Spleen (tissue), 11 donors: ENCODE results near the gene PLCG2. TPM values are rescaled to one million over a fixed set of nuclear protein-coding genes. Genes with fewer than 3 reads are reported as not detected.

ENCODE experiments used
- DNase-seq: peaks from one replicate; pipeline ENCODE4 v3.0.0-alpha.2; 2020
- H3K27ac ChIP-seq, 8 donors: fragments of 200-600 bp; sonication (generic) in 7 of 8; 1 replicate in 4 of 8; 2 replicates in 4 of 8; pipeline versions ENCODE4 v1.5.0 to v1.8.0; 2016 to 2021; ENCODE audit warnings: inconsistent platforms in 4 of 8, mild to moderate bottlenecking in 4 of 8, moderate library complexity in 1 of 8
- H3K27me3 ChIP-seq, 7 donors: fragments of 200-600 bp; sonication (generic) in 6 of 7; replicated peaks in 1 of 7; 1 replicate in 4 of 7; 2 replicates in 3 of 7; pipeline versions ENCODE4 v1.5.0 to v1.8.0; 2016 to 2021; ENCODE audit warnings: inconsistent platforms in 3 of 7, mild to moderate bottlenecking in 1 of 7
- H3K36me3 ChIP-seq, 6 donors: fragments of 200-600 bp; sonication (generic) in 5 of 6; 1 replicate in 4 of 6; 2 replicates in 2 of 6; pipeline versions ENCODE4 v1.5.0 to v1.8.0; 2016 to 2021; ENCODE audit warnings: inconsistent platforms in 2 of 6
- H3K4me1 ChIP-seq, 6 donors: fragments of 200-600 bp; sonication (generic) in 5 of 6; 1 replicate in 3 of 6; 2 replicates in 3 of 6; pipeline versions ENCODE4 v1.5.0 to v1.8.0; 2016 to 2021; ENCODE audit warnings: inconsistent platforms in 3 of 6
- H3K4me3 ChIP-seq, 8 donors: fragments of 200-600 bp; sonication (generic) in 7 of 8; 1 replicate in 4 of 8; 2 replicates in 4 of 8; pipeline versions ENCODE4 v1.5.0 to v1.8.0; 2016 to 2021; ENCODE audit warnings: inconsistent platforms in 4 of 8, mild to moderate bottlenecking in 4 of 8, moderate library complexity in 2 of 8
- H3K9me3 ChIP-seq, 8 donors: fragments of 200-600 bp; sonication (generic) in 7 of 8; 1 replicate in 4 of 8; 2 replicates in 4 of 8; pipeline versions ENCODE4 v1.5.0 to v1.8.0; 2016 to 2021; ENCODE audit warnings: inconsistent platforms in 4 of 8
- POLR2A ChIP-seq, 3 donors: fragments of 450-650 bp; IDR thresholded peaks; one replicate each; pipeline ENCODE4 v1.5.1; 2017; ENCODE audit warnings: antibody characterized with exemption in 3 of 3, mild to moderate bottlenecking in 1 of 3
- POLR2AphosphoS5 ChIP-seq, 3 donors: sonication (generic); formaldehyde crosslinking; IDR thresholded peaks; one replicate each; pipeline ENCODE4 v1.5.1; 2017; ENCODE audit warnings: antibody characterized with exemption in 3 of 3
- WGBS, 5 donors: extraction: QIAGEN DNeasy Blood & Tissue Kit in 3 of 5; methylation state at CpG; one replicate each; pipeline versions ENCODE4 v1.1.5 to v1.1.7; 2013 to 2018; 5-methylcytosine and 5-hydroxymethylcytosine counted together
- intact Hi-C: fragments of 100-400 bp; cut with DNase I; formaldehyde crosslinking; loops from one replicate; pipeline ENCODE4 v1.15.0; 2023; ENCODE audit warnings: low total_unique reads
- polyA plus RNA-seq, 3 donors: library from polyadenylated mRNA; stranded (reverse); fragments of 200-250 nt; gene quantifications; one replicate each; pipeline ENCODE4 v1.2.1, GENCODE V29; 2013
- total RNA-seq, 7 donors: library from RNA; depleted of rRNA in 3 of 7; stranded (reverse); fragments of >200 nt in 3 of 7; fragmentation: NEBNext Ultra II Directional in 4 of 7; extraction: Animal tissue kit (Norgen Biotek cat#: 25700) in 4 of 7; gene quantifications; one replicate each; pipeline versions ENCODE4 v1.1.0 to v1.2.1, GENCODE V29; 2016 to 2021
- TF ChIP-seq, protein P1 (sequence below), 11 experiments: fragments of 200-600 bp in 7 of 11; fragments of 450-650 bp in 4 of 11; sonication (generic) in 4 of 11; IDR thresholded peaks in 8 of 11; conservative IDR thresholded peaks in 3 of 11; 1 replicate in 7 of 11; 2 replicates in 4 of 11; pipeline versions ENCODE4 v1.4.0 to v1.8.0; 2016 to 2021; ENCODE audit warnings: antibody characterized with exemption in 11 of 11, inconsistent platforms in 4 of 11, mild to moderate bottlenecking in 1 of 11
- donor health status: healthy with polysubstance abuse.
- donor health status: DM: no; HTN: no; CAD: no; lungs with moderate emphysema.
- donor health status: DM: no; HTN: no; CAD: no.
- donor health status: Bipolar disorder and iron deficiency.
- donor health status: healthy.
- donor health status: DM: no; HTN: no; CAD: no.
- donor health status: DM: yes; HTN: yes; CAD: no.

PLCG2 gene
- total and polyA plus RNA-seq, 10 donors: 57.1 to 277 (median 145) TPM

GRCh38 chr16:81850197-81850944 lies 71.3 kb downstream of the PLCG2 start:
- Histone ChIP-seq H3K4me3 (no peak overlapping the region), H3K4me1 (peaks cover 0 to 89% (median 6%) of the 10 kb centered on the region in 6 donors), H3K27ac (peak overlapping the region in 1 of 8 donors; percentile 7), H3K9me3 (no peaks in the 10 kb centered on the region), H3K36me3 (peaks cover 0 to 35% (median 8%) of the 10 kb centered on the region in 6 donors), H3K27me3 (no peaks in the 10 kb centered on the region)
- TF ChIP-seq POLR2AphosphoS5 (IDR thresholded peaks at IDR 0.05) (no peak), POLR2A (IDR thresholded peaks at IDR 0.05) (no peak)
- TF ChIP-seq, protein P1, sequence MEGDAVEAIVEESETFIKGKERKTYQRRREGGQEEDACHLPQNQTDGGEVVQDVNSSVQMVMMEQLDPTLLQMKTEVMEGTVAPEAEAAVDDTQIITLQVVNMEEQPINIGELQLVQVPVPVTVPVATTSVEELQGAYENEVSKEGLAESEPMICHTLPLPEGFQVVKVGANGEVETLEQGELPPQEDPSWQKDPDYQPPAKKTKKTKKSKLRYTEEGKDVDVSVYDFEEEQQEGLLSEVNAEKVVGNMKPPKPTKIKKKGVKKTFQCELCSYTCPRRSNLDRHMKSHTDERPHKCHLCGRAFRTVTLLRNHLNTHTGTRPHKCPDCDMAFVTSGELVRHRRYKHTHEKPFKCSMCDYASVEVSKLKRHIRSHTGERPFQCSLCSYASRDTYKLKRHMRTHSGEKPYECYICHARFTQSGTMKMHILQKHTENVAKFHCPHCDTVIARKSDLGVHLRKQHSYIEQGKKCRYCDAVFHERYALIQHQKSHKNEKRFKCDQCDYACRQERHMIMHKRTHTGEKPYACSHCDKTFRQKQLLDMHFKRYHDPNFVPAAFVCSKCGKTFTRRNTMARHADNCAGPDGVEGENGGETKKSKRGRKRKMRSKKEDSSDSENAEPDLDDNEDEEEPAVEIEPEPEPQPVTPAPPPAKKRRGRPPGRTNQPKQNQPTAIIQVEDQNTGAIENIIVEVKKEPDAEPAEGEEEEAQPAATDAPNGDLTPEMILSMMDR (IDR thresholded peaks at IDR 0.05 in 8 of 11, conservative IDR thresholded peaks at IDR 0.05 in 3 of 11): no peak
- DNase-seq: no peak
- intact Hi-C loops: no loop called here
- WGBS, 5 donors: 79 to 87% (median 84%) methylated on average over 10 of the region's 10 CpGs

- Histone ChIP-seq H3K27ac (peak overlapping the region in 3 of 8 donors; percentile 20 to 28 (median 22)), H3K36me3 (peaks cover 0 to 44% (median 21%) of the 10 kb centered on the region in 6 donors), H3K4me3 (no peak overlapping the region), H3K4me1 (peaks cover 0 to 88% (median 6%) of the 10 kb centered on the region in 6 donors), H3K27me3 (no peaks in the 10 kb centered on the region), H3K9me3 (no peaks in the 10 kb centered on the region)
- intact Hi-C loops: no loop called here
- 87 to 95% (median 88%) methylated on average over 2 of the region's 2 CpGs for WGBS, 5 donors
- TF ChIP-seq POLR2A (IDR thresholded peaks at IDR 0.05) (no peak), POLR2AphosphoS5 (IDR thresholded peaks at IDR 0.05) (no peak)
- TF ChIP-seq, protein P1 (IDR thresholded peaks at IDR 0.05 in 8 of 11, conservative IDR thresholded peaks at IDR 0.05 in 3 of 11): no peak
- DNase-seq: no peak
Observed at GRCh38 chr16:81852347-81852746, 73.3 kb downstream of the PLCG2 start.

DNA sequence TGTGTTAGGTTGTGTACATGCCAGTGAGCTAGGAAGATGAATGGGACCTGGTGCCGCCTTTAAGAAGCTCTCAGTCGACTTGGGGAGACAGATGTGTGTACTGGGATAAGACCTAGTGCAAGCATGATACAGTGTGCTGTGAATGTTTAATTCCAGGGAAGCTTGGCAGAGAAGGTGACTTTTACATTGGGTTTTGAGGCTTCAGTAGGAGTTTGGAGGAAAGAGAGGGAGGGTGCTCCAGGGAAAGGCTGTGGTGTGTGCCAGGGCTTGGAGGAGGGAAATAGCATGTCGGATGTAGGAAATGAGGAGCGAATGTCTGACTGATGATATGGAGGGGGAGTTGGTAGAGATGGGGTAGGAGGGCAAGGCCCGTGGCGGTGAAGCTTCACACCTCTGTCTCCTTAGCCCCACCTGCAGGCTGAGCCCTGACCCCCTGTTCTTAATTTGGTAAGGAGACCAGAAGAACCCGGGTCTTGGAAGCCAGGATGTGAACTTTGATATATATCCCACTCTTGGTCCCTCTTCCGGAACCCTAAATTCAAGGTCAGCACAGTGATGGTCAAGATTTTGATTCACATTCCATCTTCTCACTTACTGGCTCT lies 76.6 kb downstream of the PLCG2 start:
- H3K36me3 ChIP-seq: peaks cover 0 to 77% (median 45%) of the 10 kb centered on the region in 6 donors
- no peak overlapping the region for H3K4me3 ChIP-seq
- H3K27me3 ChIP-seq: no peaks in the 10 kb centered on the region
- 76 to 94% (median 83%) methylated on average over 8 of the region's 8 CpGs for WGBS, 5 donors
- peaks cover 0 to 65% (median 4%) of the 10 kb centered on the region in 6 donors for H3K4me1 ChIP-seq
- TF ChIP-seq, protein P1 (IDR thresholded peaks at IDR 0.05 in 8 of 11, conservative IDR thresholded peaks at IDR 0.05 in 3 of 11): peak in 1 of 11 experiments; percentile 5
- no peak for TF ChIP-seq POLR2AphosphoS5 (IDR thresholded peaks at IDR 0.05)
- peak overlapping the region in 4 of 8 donors; percentile 27 to 51 (median 44) for H3K27ac ChIP-seq
- DNase-seq: no peak
- no peaks in the 10 kb centered on the region for H3K9me3 ChIP-seq
- intact Hi-C loops: no loop called here
